Cortex of kidney (tissue), 1 donor: ENCODE results near the gene EXOC3L2.

Source experiments
- DNase-seq: peaks from one replicate; lab custom pipeline; 2025; lab: John Stamatoyannopoulos, UW

The EXOC3L2 gene

DNA sequence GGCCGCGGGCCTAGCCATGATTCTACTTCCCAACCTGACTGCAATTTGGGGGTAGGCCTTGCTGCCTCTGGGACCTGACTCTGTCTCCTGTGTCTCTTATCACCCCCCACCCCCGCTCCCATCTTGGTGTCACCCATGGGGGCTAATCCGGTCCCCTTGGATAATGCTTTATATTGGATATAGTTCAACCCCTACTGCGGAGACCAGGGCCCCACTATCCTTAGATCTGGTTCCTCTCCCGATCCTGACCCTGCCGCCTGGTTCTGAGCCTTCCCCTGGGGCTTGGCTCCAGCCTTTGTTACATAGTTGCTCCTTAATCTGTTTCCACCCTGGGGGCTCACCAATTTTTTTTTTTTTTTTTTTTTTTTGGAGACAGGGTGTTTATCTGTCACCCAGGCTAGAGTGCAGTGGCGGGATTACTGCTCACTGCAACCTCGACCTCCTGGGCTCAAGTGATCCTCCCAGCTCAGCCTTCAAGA lies 65.3 kb downstream of the EXOC3L2 start:
- DNase-seq: no peak

DNA sequence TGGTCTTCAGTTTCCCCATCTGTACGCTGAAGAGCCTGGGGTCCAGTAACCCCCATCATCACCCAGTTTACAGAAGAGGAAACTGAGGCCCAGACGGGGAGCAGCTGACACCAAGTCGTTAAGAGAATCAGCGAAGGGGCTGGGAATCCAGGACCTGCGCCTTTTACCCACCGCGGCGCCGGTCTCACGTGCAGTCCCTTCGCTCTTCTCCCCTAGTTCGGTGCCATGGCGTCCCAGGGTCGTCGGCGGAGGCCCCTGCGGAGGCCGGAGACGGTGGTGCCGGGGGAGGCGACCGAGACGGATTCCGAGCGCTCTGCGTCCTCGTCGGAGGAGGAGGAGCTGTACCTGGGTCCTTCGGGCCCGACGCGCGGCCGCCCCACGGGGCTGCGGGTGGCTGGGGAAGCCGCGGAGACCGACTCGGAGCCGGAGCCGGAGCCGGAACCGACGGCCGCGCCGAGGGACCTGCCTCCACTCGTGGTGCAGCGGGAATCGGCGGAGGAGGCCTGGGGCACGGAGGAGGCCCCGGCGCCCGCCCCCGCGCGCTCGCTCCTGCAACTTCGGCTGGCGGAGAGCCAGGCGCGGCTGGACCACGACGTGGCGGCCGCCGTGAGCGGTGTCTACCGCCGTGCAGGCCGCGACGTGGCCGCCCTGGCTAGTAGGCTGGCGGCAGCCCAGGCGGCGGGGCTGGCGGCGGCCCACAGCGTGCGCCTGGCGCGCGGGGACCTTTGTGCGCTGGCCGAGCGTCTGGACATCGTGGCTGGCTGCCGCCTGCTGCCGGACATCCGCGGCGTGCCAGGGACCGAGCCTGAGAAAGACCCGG lies 65.9 kb downstream of the EXOC3L2 start:
- DNase-seq: no peak

DNA sequence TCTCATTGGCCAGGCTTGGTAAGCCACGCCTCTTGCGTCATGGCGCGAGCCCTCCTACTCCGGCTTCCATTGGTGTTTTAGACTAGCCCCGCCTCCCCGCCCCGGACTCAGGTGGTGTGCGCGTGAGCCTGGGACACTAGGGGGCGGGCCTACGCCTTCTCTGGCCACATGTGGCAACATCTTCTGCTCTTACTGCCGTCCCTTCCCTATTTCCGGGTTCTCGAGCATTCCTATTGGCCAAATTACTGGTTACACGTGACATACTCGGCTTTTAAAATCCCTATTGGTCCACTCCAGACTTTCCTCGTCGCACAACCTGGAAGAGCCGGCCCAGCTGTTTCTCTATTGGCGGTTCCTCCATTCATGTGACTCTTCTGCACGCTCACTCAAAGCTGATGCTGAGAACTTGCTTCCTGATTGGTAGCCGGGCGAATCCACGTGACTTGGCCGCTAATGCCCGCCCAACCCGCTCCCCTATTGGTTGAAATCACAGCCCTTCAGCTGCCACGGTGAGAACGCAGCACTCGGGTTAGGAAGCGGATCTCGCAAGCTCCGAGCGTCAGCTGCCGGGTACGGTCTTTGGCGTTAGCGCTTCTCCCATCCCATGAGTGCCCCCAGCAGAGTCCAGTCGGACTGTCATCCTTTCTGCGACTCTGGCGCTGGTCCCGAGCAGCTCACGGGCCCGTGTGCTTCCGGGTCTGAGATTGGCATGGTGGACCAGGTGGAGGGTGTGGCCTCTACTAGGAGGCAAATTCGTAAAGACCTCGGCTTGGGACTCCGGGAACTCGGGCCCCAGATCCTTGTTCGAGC lies 66.7 kb downstream of the EXOC3L2 start, which contains the start of gene BLOC1S3:
Gene BLOC1S3, plus strand, starts transcription at position 523 of the 810 bp plus-strand sequence. CDS start 513 bp downstream, outside the sequence.
- DNase-seq: peak; percentile 52

DNA sequence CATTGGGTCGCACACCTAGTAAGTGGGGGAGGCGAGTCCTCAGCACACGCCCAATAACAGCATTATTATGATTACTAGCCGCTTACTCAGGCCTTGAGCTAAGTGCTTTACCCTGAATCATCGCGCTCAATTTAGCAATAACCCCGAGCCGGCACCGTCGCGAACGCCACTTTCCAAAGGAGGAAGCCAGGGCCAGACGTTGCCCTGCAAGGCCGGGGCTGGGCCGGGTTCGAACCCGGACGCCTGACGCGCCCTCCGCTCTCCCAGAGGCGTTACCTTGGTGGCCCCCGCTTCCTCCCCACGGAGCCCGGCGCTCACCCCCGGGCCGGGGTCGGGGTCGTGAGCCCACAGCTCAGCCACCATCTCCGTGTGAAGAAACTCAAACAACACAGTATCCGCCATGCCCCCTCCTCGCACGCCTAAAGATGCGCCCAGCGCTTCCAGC lies 67.4 kb downstream of the EXOC3L2 start, which contains the start of gene TRAPPC6A:
Gene TRAPPC6A, minus strand, starts transcription at position 421 of the 445 bp plus-strand sequence. Its CDS starts 19 bp downstream, at position 402.
- DNase-seq: no peak

DNA sequence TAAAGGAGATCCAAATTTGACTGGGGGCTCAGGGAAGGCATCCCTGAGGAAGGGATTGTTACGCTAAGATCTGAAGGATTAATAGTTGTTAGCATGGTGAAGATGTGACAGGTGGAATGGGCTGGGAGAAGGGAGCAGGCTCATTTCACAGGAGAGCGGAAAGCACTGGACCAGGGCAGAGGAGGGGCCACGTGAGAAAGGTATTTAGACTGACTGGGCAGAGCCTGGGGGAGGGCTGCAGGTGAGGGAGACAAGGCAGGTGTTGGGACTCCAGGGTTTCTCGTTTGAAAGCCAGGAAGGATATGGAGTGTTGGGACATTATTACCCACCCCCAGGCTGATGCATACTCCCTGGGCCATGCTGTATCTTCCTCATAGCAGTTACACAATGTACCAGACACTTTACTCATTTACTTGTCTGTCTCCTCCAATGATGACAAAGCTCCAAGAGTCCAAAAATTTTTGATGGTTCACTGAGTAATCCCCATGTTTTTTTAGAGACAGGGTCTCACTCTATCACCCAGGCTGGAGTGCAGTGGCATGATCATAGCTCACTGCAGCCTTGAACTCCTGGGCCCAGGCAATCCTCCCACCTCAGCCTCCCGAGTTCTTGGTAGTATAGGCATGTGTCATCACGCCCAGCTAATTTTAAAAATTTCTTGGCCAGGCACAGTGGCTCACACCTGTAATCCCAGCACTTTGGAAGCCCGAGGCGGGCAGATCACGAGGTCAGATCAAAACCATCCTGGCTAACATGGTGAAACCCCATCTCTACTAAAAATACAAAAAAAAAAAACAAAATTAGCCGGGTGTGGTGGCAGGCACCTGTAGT lies 69.5 kb downstream of the EXOC3L2 start:
- DNase-seq: no peak

DNA sequence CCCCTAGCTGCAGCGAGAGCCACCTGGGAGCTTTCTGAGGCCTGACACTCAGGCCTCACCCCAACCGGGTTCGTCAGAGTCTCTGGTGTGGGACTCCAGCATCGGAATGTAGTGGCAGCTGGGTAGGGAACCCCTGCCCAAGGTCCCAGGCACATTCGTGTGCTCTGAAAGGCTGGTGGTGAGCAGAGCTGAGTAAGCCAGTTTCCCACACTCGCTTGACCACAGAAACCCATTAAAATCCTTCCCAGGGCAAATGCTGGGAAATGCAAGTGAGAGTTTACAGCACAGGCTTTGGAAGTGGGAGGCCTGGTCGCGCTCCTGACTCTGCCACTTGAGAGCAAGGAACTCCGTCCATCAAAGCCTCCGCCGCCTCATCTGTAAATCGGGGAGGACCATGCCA lies 71.4 kb downstream of the EXOC3L2 start:
- DNase-seq: no peak

DNA sequence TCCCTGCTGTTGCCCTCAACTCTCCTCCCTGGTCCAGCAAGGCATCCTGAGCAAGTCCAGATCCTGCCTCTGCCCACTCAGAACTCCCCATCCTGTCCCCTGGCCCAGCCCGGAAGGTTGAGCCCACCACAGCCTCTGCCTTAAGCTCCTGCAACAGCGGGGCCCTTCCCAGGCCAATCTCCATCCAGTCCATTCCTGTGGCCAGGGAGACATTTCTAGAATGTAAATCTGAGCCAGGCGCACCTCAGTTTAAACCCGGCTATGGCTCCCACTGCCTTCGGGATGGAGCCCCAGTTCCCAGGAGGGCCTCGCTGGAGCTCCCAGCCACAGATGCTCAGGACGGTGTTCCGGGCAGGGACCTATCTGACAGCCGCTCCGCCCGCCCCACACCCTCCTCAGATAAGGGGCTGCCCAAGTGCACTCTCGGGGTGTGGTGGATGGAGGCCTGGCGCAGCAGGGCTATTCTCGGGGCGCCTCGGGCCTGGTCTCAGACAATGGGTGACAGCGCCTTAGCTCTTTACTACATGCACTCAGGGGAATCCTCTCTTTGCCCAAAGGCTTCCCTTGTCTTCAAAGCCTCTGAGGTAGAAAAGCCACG lies 72.5 kb downstream of the EXOC3L2 start:
- no peak for DNase-seq

DNA sequence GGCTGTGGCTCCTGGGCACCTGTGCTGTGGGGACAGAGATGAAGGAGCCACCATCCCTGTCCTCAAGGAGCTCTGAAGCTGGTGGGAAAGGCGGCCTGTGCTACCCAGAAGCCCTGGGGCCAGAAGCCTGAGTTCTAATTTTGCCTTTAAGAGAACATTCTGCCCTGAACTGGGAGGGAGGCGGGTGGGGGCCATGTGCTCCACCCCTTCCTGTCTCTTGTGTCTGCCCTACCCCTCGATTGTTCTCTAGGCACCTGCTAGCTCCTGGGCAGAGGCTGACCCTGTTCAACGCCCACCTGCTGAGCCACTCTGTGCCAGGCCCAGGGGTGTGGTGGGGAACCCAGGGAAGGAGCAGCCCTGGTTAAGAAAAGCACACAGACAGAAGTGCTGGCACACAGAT lies 73.0 kb downstream of the EXOC3L2 start:
- no peak for DNase-seq

DNA sequence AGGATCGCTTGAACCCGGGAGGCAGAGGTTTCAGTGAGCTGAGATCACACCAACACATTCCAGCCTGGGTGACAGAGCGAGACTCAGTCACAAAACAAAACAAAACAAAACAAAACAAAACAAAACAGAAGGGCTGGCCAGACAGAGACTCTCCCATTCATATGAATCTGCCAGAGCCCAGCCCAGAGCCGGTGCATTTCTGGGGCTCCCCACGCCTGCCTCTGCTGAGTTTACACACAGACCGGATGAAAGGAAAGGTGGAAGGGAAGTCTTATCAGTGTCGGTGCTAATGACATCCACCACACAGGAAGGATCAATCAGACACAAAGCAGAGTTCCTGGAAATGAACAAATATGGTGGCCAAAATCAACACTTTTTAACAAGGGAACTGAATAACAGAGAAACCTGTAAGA lies 74.0 kb downstream of the EXOC3L2 start:
- no peak for DNase-seq

DNA sequence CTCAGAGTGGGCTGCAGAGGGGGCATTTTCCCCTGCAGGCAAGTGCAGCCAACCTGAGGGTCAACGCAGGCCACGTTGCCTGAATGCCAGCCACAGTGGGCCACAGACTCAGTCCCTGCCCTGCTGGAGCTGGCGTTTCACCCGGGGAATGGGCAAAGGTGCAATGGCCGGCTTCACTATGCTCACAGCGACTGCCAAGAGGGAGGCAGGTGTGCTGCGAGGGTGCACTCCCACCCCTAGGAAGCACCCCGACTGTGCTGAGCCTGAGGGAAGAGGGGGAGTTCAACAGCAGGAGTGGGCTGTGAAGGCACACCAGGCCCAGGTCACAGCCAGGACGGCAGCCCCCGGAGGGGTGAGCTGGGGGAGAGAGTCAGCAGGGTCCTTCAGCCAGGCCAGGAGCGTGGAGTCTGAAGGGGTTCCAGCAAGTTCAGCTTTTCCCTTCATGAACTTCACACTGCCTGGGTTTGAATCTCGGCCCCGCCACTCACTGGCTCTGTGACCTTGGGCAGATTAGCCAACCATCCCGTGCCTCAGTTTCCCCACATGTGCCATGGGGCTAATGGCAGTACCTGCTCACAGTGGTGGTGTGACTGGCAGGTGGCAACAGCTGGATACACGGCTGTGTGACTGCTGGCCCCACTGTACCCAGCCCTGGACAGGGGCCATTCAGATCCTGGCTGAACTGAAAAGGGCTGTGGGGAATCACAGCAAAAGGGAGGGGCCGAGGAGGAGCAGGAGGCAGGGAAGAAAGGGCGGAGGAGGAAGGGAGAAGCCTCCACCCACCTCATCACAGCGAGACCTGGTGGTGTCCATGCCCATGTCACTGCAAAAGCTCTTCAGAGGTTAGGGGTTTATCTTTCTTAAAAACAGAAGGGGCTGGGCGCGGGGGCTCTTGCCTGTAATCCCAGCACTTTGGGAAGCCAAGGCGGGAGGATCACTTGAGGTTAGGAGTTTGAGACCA lies 74.8 kb downstream of the EXOC3L2 start:
- no peak for DNase-seq

DNA sequence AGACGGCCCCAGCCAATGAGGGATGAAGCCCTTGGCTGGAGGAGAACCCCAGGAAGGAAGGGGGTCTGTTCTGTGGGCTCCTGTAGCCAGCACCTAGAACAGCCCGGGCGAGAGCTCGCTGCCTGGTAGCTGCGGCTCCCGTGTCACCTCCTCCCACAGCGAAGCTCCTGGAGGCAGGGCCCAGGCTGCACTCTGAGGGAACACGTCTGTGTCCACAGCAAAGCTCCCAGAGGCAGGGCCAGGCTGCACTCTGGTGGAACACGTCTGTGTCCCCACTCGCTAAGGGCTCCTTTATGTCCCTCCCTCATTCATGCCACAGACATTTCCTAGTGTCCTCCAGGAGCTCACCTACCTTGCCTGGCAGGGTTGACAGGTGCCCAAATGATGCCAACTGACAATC lies 75.6 kb downstream of the EXOC3L2 start:
- no peak for DNase-seq

DNA sequence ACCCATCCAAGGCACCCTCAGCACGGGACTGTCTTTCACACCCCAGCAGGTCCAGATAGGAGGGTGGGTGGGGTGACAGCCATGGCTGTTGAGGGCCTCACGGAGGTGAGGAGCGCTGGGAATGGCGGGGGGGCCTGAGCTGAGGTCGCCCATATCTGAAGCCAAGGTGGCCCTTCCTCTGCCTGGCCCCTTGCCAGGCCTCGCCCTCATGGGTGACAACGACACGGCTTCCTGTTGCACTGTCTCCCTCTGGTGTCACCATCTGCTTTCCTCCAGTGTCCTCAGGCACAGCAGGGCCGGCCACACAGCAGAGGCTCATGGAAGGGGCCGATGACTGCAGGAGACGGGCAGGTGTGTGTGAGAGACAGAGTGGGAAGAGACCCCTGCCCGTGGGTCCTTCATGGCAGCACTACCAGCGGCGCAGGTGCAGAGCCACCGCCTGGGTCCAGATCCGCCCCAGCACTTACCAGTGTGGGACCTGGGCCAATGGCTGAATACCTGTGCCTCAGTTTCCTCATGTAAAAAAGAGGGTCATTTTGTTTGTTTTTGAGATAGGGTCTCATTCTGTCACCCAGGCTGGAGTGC lies 76.3 kb downstream of the EXOC3L2 start:
- DNase-seq: no peak

DNA sequence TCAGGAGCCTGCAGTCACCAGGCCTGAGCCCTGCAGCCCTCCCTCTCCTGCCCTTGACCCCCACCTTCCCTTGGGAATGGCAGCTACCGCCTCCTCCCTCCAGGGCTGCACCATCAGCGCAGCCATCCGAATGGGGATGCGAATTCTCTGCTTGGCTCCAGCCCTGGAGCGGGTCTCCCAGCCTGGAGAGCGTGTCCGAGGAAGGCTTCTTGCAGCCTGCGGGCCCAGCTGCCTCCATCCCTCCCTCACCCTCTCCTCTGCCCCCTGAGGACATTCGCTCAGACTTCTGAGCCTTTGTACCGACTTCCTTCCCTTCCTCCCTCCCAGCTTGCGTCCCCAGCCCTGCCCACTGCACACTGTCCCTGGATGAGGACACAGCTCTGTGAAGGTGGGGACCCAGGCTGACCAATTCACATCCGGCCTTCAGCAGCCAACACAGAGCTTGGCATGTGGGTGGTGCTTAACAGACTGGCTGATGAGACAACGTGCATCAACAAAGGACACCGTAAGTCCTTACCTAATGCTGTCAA lies 78.4 kb downstream of the EXOC3L2 start:
- no peak for DNase-seq

DNA sequence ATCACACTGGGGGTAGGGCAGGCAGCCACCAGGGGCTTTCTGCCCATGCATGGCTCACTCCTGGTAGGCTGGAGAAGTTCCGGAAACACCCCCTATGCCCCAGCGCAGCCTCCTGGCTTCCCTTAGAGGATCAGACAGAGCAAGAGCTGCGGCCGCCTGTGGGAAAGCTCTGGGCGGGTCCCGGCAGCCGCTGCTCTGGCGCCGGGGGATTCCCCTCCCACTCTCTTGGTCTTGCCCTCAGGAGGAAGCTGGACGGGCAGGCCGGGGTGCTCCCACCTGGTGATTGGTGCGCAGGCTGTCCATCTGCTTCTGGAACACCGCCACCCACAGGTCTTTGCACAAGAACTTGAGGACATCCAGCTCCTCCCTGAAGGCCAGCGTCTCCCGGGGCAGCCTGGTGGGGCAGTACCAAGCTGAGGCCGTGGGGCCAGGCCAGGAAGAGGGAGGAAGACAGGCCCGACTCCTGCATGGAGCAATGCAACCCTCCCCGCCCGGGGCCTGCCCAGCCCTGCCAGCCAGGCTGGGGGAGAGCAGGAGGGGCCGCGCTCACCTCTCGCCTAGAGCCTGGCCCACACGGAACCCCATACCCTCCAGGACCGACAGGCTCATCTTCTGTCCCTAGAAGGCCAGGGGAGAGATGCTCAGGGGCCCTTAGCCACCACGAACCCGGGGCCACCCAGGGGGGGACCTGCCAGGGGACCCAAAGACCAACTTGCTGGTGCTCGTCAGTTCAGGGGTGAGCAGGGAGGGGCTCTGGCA lies 80.5 kb downstream of the EXOC3L2 start:
- DNase-seq: no peak

DNA sequence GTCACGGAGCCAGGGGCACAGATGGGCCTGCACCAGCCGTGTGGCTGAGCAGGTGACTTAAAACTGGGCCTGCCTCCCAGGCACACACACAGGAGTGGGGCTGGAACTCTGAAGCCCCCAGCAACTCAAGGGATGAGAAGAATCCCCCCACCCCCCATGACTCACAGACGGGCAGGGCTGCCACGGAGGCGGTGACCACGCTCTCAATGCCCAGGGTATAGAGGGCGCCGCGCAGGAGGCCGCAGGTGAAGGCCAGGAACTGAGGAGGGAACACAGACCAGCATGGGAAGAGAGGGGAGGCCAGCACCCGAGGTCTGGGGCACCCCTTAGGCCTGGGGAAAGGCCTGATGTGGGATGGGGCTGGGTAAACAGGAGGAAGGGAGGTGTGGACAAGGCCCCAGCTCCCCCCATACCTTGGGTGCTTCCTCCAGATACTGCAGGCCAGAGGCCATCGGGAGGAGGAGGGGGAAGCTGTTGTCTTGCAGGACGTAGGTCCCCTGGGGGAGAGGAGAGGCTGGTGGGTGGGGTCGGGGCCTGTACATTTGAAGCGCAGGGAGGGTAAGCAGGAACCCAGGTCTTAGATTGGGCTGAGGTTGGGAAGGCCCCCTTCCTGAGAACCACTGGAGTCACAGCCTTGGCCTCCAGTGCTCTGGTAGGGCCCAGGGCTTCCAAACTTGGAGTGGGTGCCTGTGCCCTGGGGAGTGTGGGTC lies 81.3 kb downstream of the EXOC3L2 start:
- no peak for DNase-seq

DNA sequence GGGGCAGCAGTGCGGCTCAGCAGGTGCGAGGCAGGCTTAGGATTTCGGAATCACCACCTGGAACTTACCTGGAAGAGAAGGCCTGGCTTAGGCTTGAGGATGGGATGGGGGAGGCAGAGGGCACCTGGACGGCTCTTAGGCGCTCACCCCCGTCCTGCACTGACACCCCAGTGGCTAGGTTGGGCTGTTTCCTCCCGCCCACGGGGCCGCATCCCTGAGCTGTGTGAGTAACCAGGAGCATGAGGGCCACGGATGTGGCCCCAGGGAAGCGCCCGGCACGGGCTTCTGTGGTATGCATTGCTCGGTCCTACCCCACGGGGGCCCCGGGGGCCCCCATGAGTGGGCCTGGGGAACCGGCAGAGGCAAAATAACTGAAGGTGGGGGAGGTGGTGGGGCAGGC lies 82.1 kb downstream of the EXOC3L2 start:
- no peak for DNase-seq

DNA sequence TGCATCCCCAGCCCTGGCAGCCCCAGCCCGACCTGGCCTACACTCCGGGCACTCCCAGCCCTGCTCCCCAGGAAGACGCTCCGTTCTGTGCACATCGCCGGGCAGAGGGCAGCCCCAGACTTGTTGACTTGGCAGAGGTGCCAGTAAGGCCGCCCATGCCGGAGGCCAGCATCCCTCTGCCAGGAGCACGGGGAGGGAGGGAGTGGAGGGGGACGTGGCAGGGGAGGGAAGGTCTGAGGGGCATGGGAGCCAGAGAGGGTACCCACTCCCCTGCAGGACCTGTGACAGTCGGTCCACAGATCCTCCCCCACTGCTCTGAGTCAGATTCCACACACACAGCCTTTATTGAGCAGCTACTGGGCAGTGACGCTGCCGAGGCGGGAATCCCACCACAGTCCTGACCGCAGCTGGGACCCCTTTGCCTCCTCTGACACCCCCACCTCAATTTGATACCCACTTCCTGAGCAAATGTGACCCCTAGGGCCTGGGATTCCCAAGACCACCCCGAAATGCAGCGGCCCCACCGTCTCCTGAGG lies 82.5 kb downstream of the EXOC3L2 start:
- DNase-seq: no peak
